Measurements from ENCODE around the gene ARAP1. TPM values are rescaled to one million over a fixed set of nuclear protein-coding genes. Genes with fewer than 3 reads are reported as not detected.
A peak's percentile ranks its signal among the peaks of the same experiment; 100 is the strongest.

ARAP1 gene
- total RNA-seq, 2 experiments from 2014 or later = 83.6 to 101 TPM

DNA sequence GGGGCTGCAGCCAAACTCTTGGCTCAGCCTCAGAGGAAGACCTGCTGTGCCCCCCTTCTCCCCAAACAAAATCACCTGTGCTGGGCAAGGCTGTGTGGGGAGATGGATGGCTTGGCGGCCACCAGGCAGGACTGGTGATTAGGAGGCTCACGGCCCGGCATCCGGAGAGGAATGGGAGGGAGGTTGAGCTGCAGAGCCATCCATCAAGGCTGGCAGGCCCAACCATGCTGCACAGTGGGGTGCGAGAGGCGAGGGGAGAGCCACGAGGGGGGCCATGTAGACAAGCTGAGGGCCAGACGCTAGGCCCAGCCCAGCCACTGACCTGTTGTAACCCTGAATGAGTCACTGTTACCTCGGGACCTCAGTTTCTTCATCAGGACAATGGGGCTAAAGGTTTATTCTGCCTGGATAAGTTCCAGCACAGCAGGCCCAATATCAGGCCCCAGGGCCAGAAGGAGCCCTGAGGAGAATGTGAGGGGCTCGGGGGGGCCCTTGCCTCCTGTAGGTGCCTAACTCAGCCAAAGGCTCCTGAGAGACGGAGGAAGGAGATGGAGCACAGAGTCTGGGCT is 96.2 kb downstream of the ARAP1 start:
- no peak overlapping the region for H3K27ac Mint-ChIP-seq
- H3K36me3 Mint-ChIP-seq (ENCODE audit: low read depth) = no peaks in the 10 kb centered on the region
- H3K9me3 Mint-ChIP-seq = no peaks in the 10 kb centered on the region
- no peaks in the 10 kb centered on the region for H3K4me1 Mint-ChIP-seq
- no peak for DNase-seq
- H3K27me3 Mint-ChIP-seq = peaks cover 8% of the 10 kb centered on the region
- H3K4me3 Mint-ChIP-seq = no peak overlapping the region
- ChIA-PET CTCF (no interaction called here), POLR2A (no interaction called here)

DNA sequence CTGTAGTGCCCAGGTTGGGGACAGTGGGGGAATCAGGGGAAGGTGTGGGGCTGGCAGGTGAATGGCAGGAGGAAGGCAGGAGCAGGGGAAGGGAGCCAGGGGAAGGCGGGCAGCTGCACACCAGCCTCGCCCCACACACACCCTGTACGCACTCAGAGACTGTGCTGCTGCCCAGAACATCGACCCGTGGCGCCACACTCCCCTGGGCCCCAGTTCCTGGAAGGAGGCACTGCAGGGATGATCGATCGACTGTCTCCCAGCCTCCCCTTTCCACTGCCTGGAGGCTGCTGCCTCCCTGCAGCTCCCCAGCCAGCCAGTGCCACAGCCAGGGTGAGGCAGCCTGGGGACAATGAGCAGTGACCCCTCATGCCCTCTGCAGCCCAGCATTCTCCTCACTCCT is 97.2 kb downstream of the ARAP1 start:
- no peaks in the 10 kb centered on the region for H3K4me1 Mint-ChIP-seq
- H3K27ac Mint-ChIP-seq = no peak overlapping the region
- H3K9me3 Mint-ChIP-seq = no peaks in the 10 kb centered on the region
- no peak overlapping the region for H3K4me3 Mint-ChIP-seq
- ChIA-PET CTCF (interaction anchor here (1.4 kb wide), 1 partner anchor 13 kb away, joined by 3 read pairs; no protein-coding TSS in a partner anchor), POLR2A (no interaction called here)
- H3K36me3 Mint-ChIP-seq (ENCODE audit: low read depth) = no peaks in the 10 kb centered on the region
- H3K27me3 Mint-ChIP-seq = peaks cover 4% of the 10 kb centered on the region
- no peak for DNase-seq

GRCh38 chr11:72653649-72654048 is 98.6 kb downstream of the ARAP1 start:
- CTCF ChIA-PET = interaction anchor here (1.1 kb wide), 1 partner anchor 10 kb away, joined by 4 read pairs; no protein-coding TSS in a partner anchor
- DNase-seq = no peak
- Mint-ChIP-seq H3K27ac (no peak overlapping the region), H3K4me3 (no peak overlapping the region), H3K36me3 (ENCODE audit: low read depth) (no peaks in the 10 kb centered on the region), H3K4me1 (no peaks in the 10 kb centered on the region), H3K27me3 (no peaks in the 10 kb centered on the region), H3K9me3 (no peaks in the 10 kb centered on the region)
- POLR2A ChIA-PET = no interaction called here

DNA sequence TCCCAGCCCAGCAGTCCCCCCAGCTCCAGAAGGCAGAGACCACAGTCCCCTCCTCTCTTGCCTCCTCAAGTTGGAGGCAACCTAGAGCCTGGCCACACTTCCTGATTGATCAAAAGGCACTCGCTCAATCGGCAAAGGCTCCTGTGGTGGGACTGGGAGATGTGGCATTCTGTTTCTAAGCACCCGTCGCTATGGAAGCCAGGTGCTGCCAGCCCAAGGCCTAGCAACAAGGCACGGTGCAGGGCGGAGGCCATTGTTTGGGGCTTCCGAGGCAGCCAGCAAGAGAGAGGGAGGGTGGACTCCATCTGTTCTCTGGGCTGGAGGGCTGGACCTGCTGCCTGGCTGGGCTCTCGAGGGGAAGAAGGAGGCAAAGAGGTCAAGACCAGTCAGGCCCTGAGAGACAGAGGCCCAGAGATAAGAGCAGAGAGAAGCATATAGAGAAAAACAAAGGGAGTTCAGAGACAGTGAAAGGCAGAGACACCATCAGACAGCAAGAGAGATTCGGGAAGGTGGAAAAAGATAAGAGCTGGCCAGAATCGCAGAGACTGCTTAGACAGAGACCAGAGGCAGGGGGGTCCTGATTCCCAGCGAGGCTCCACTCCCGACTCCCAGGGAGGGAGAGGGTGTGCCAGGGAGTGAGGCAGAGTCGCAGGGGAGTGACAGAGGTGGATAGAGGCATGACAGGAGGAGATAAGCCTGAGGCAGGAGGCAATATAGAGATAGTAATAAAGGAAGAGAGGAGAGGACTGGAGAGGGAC is 99.2 kb downstream of the ARAP1 start:
- ChIA-PET POLR2A (no interaction called here), CTCF (interaction anchor here (1.1 to 1.2 kb wide), 2 partner anchors 10 kb away, joined by 3 to 4 read pairs; no protein-coding TSS in a partner anchor)
- Mint-ChIP-seq H3K4me3 (no peak overlapping the region), H3K4me1 (no peaks in the 10 kb centered on the region), H3K27ac (no peak overlapping the region), H3K27me3 (no peaks in the 10 kb centered on the region), H3K9me3 (no peaks in the 10 kb centered on the region), H3K36me3 (ENCODE audit: low read depth) (no peaks in the 10 kb centered on the region)
- no peak for DNase-seq

- no peak overlapping the region for H3K27ac Mint-ChIP-seq
- DNase-seq = no peak
- no peaks in the 10 kb centered on the region for H3K36me3 Mint-ChIP-seq (ENCODE audit: low read depth)
- no peaks in the 10 kb centered on the region for H3K9me3 Mint-ChIP-seq
- H3K4me3 Mint-ChIP-seq = no peak overlapping the region
- H3K4me1 Mint-ChIP-seq = no peaks in the 10 kb centered on the region
- ChIA-PET CTCF (interaction anchor here (1.2 to 1.5 kb wide), 2 partner anchors 9 to 30 kb away, joined by 3 to 4 read pairs; no protein-coding TSS in a partner anchor), POLR2A (no interaction called here)
- H3K27me3 Mint-ChIP-seq = no peaks in the 10 kb centered on the region
Measured at GRCh38 chr11:72652133-72652532, 100.1 kb downstream of the ARAP1 start.

DNA sequence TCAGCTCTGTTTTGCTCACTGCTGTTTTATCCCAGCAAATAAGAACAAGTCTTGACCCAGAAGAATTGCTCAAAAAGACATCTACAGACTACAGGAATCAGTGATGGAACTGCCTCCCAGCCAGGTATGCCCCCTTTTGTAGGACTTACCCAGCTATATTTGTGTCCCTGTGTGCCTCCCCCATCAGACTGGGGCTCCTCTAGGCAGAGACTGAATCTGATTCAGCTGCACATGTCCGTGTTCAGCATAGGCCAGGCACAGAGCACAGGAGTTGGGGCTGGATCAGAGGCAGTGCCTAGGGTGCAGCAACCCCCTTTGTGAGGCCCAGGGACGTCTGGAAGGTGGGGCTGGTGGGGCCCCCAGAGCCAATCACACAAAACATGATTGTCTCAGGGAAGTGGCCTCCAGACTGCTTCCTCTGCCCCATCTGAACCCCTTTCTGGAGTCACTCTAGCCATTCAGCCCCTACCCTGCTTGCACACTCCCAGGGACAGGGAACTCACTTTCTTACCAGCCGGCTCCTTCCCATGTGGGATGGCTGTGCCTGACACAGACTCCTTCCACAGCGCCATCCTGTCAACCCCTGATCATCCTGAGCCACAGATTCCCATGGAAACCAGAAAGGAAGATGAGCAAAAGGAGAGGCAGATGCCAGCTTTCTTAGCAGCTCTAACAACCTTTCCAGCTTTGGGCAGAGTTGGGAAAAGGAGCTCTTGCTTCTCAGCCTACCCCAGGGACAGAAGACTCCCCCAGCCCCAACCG is 102.8 kb downstream of the ARAP1 start:
- Mint-ChIP-seq H3K27me3 (no peaks in the 10 kb centered on the region), H3K27ac (no peak overlapping the region), H3K4me1 (no peaks in the 10 kb centered on the region), H3K4me3 (no peak overlapping the region), H3K36me3 (ENCODE audit: low read depth) (no peaks in the 10 kb centered on the region), H3K9me3 (no peaks in the 10 kb centered on the region)
- POLR2A ChIA-PET = no interaction called here
- no peak for DNase-seq
- CTCF ChIA-PET = interaction anchor here (0.7 to 1.2 kb wide), 2 partner anchors 19 to 58 kb away, joined by 3 to 4 read pairs; no protein-coding TSS in a partner anchor

GRCh38 chr11:72648384-72649136 is 103.6 kb downstream of the ARAP1 start:
- Mint-ChIP-seq H3K9me3 (no peaks in the 10 kb centered on the region), H3K4me3 (no peak overlapping the region), H3K36me3 (ENCODE audit: low read depth) (no peaks in the 10 kb centered on the region), H3K27me3 (peaks cover 5% of the 10 kb centered on the region), H3K27ac (no peak overlapping the region), H3K4me1 (no peaks in the 10 kb centered on the region)
- ChIA-PET CTCF (no interaction called here), POLR2A (no interaction called here)
- DNase-seq = no peak

DNA sequence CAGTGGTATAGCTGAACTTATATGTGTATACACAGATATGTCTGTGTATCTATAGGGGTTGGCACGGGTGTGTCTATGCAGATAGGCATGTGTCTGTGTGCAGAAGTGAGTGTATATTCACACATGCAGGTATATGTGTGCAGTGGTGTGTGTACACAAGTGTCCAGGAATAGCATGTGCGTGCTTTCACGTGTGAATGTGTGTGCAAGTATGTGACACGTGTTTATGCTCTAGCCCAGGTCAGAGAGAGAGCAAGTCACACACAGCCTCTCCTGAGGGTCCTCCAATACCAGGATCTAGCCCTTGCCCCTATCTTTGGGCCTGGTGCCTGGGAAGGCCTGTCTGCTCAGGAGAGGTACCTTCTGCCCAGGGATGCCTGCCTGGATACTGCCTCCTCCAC is 104.3 kb downstream of the ARAP1 start:
- CTCF ChIA-PET = no interaction called here
- POLR2A ChIA-PET = no interaction called here
- Mint-ChIP-seq H3K27ac (no peak overlapping the region), H3K9me3 (no peaks in the 10 kb centered on the region), H3K27me3 (peaks cover 5% of the 10 kb centered on the region), H3K4me3 (no peak overlapping the region), H3K4me1 (no peaks in the 10 kb centered on the region), H3K36me3 (ENCODE audit: low read depth) (no peaks in the 10 kb centered on the region)
- DNase-seq = no peak

DNA sequence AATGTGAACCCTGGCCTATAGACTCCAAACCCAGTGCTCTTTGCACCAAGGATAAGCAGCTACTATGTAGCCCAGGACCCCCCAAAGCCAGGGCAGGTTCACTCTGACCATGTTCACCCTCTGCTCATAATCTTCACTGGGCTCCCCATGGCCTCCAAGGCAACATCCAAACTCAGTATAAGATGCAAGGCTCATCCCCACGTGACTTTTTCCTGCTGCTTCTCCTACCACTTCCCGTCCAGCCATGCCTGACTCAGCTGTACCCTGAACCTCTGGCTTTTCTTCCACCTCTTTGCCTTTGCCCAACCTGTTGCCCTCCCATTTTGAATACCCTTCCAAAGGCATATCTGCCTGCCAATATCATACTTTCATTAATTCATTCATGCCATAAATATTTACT is 105.7 kb downstream of the ARAP1 start:
- Mint-ChIP-seq H3K4me3 (no peak overlapping the region), H3K36me3 (ENCODE audit: low read depth) (no peaks in the 10 kb centered on the region), H3K4me1 (no peaks in the 10 kb centered on the region), H3K9me3 (no peaks in the 10 kb centered on the region), H3K27ac (no peak overlapping the region), H3K27me3 (peaks cover 5% of the 10 kb centered on the region)
- ChIA-PET POLR2A (no interaction called here), CTCF (interaction anchor here (1.1 kb wide), 1 partner anchor 38 kb away, joined by 3 read pairs; no protein-coding TSS in a partner anchor)
- DNase-seq = no peak

- Mint-ChIP-seq H3K4me1 (no peaks in the 10 kb centered on the region), H3K4me3 (no peak overlapping the region), H3K27ac (no peak overlapping the region), H3K27me3 (peaks cover 5% of the 10 kb centered on the region), H3K9me3 (no peaks in the 10 kb centered on the region), H3K36me3 (ENCODE audit: low read depth) (no peaks in the 10 kb centered on the region)
- no peak for DNase-seq
- ChIA-PET CTCF (interaction anchor here (1.1 to 2.5 kb wide), 3 partner anchors 10 to 175 kb away, joined by 3 to 8 read pairs (median 4); no protein-coding TSS in a partner anchor), POLR2A (no interaction called here)
Measured at GRCh38 chr11:72646024-72646423, 106.2 kb downstream of the ARAP1 start.

- no peak overlapping the region for H3K4me3 Mint-ChIP-seq
- no peaks in the 10 kb centered on the region for H3K4me1 Mint-ChIP-seq
- CTCF ChIA-PET = interaction anchor here (0.6 to 2.5 kb wide), 9 partner anchors 8 to 172 kb away, joined by 3 to 10 read pairs (median 3); no protein-coding TSS in a partner anchor
- H3K27me3 Mint-ChIP-seq = peaks cover 5% of the 10 kb centered on the region
- POLR2A ChIA-PET = no interaction called here
- H3K27ac Mint-ChIP-seq = no peak overlapping the region
- no peaks in the 10 kb centered on the region for H3K36me3 Mint-ChIP-seq (ENCODE audit: low read depth)
- no peak for DNase-seq
- no peaks in the 10 kb centered on the region for H3K9me3 Mint-ChIP-seq
Measured at GRCh38 chr11:72643547-72643946, 108.7 kb downstream of the ARAP1 start.

GRCh38 chr11:72642884-72643522 is 109.2 kb downstream of the ARAP1 start:
- Mint-ChIP-seq H3K9me3 (no peaks in the 10 kb centered on the region), H3K27me3 (peaks cover 5% of the 10 kb centered on the region)

More at GRCh38 chr11:72642884-72643522, 109.2 kb downstream of the ARAP1 start:
- peak; percentile 55 for DNase-seq
- Mint-ChIP-seq H3K27ac (no peak overlapping the region), H3K4me3 (no peak overlapping the region), H3K4me1 (no peaks in the 10 kb centered on the region), H3K36me3 (ENCODE audit: low read depth) (no peaks in the 10 kb centered on the region)
- ChIA-PET CTCF (interaction anchor here (0.6 to 2.5 kb wide), 8 partner anchors 7 to 53 kb away, joined by 3 to 10 read pairs (median 3); no protein-coding TSS in a partner anchor), POLR2A (no interaction called here)
